Testis (tissue), 3 donors: ENCODE results near the gene BCL2L14. TPM values are rescaled to one million over a fixed set of nuclear protein-coding genes. Genes with fewer than 3 reads are reported as not detected.
A peak's percentile ranks its signal among the peaks of the same experiment; 100 is the strongest.

ENCODE experiments used
- DNase-seq: peaks from one replicate; pipeline ENCODE4 v3.0.0-alpha.2; 2019
- H3K27ac ChIP-seq, 2 donors: fragments of 200-600 bp; sonication (generic); one replicate each; pipeline ENCODE4 v1.5.1; 2019
- H3K27me3 ChIP-seq: fragments of 200-600 bp; sonication (generic); one replicate; pipeline ENCODE4 v1.5.1; 2019
- H3K36me3 ChIP-seq: fragments of 200-600 bp; sonication (generic); one replicate; pipeline ENCODE4 v1.5.1; 2017; ENCODE audit warnings: low read depth; ENCODE audit errors: missing control alignments
- H3K4me1 ChIP-seq: fragments of 200-600 bp; sonication (generic); one replicate; pipeline ENCODE4 v1.5.1; 2019
- H3K4me3 ChIP-seq, 2 donors: fragments of 200-600 bp; sonication (generic); one replicate each; pipeline ENCODE4 v1.5.1; 2017 to 2019
- H3K9me3 ChIP-seq: fragments of 200-600 bp; sonication (generic); one replicate; pipeline ENCODE4 v1.5.1; 2017
- POLR2A ChIP-seq: fragments of 450-650 bp; IDR thresholded peaks from one replicate; pipeline ENCODE4 v1.6.1; 2017; ENCODE audit warnings: antibody characterized with exemption, mild to moderate bottlenecking, moderate library complexity
- WGBS, 2 donors: methylation state at CpG; one replicate each; pipeline ENCODE4 v1.1.5; 2018; 5-methylcytosine and 5-hydroxymethylcytosine counted together
- intact Hi-C: fragments of 100-400 bp; cut with DNase I; formaldehyde crosslinking; loops from one replicate; pipeline ENCODE4 v1.15.1; 2023; ENCODE audit warnings: low total_unique reads
- polyA plus RNA-seq: library from polyadenylated mRNA; stranded (reverse); fragments of 350-450 nt; fragmentation: Illumina TruSeq; extraction: RNeasy Lipid Tissue Mini Kit (QIAGEN cat#74804); gene quantifications from one replicate; pipeline ENCODE4 v1.2.3, GENCODE V29; 2014; ENCODE audit warnings: low read depth, low replicate concordance; ENCODE audit not compliant: insufficient read depth
- total RNA-seq, 2 donors: library from RNA; depleted of rRNA; stranded (reverse); fragments of >200 nt; gene quantifications; one replicate each; pipeline ENCODE4 v1.2.3, GENCODE V29; 2016
- TF ChIP-seq, protein P1 (sequence below), 3 experiments: fragments of 450-650 bp in 2 of 3; fragments of 200-600 bp in 1 of 3; sonication (generic) in 1 of 3; IDR thresholded peaks; one replicate each; pipeline ENCODE4 v1.5.1; 2016 to 2019; ENCODE audit warnings: antibody characterized with exemption in 3 of 3, mild to moderate bottlenecking in 2 of 3, moderate library complexity in 1 of 3

Gene BCL2L14
- total and polyA plus RNA-seq, 3 donors from 2014 or later, result 18.8 to 79.9 (median 51.4) TPM

DNA sequence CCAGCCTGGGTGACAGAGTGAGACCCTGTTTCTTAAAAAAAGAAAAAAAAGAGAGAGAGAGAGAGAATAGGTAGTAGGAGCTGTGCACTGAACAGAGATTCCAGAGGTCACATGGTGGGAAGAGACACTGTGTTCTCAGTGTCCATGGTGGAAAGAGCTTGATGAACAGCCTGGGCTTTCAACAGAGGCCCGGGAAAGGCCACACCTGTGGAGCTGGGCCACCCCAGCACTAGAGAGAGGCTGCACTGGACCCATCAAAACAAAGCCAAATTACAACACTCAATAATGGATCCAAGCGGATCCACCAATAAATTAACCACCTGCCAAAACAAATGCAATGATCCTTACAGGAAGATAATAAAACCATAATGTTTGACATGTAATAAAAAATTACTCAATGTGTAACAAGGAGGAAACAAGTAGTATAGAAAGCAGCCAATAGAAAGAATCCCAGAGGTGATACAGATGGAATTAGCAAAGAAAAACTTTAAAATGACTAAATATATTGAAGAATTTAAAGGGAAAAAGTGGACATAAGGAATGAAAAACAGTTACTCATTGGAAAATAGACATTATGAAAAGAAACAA is 44.8 kb upstream of the BCL2L14 start:
- H3K27me3 ChIP-seq, result no peaks in the 10 kb centered on the region
- H3K36me3 ChIP-seq, result no peaks in the 10 kb centered on the region
- TF ChIP-seq, protein P1, sequence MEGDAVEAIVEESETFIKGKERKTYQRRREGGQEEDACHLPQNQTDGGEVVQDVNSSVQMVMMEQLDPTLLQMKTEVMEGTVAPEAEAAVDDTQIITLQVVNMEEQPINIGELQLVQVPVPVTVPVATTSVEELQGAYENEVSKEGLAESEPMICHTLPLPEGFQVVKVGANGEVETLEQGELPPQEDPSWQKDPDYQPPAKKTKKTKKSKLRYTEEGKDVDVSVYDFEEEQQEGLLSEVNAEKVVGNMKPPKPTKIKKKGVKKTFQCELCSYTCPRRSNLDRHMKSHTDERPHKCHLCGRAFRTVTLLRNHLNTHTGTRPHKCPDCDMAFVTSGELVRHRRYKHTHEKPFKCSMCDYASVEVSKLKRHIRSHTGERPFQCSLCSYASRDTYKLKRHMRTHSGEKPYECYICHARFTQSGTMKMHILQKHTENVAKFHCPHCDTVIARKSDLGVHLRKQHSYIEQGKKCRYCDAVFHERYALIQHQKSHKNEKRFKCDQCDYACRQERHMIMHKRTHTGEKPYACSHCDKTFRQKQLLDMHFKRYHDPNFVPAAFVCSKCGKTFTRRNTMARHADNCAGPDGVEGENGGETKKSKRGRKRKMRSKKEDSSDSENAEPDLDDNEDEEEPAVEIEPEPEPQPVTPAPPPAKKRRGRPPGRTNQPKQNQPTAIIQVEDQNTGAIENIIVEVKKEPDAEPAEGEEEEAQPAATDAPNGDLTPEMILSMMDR (IDR thresholded peaks at IDR 0.05), result no peak
- TF ChIP-seq POLR2A, result no peak
- no peak overlapping the region for H3K4me3 ChIP-seq
- WGBS, 2 donors, result 84 to 88% methylated on average over 2 of the region's 2 CpGs
- no peak for DNase-seq
- H3K27ac ChIP-seq, result no peak overlapping the region
- H3K4me1 ChIP-seq, result no peaks in the 10 kb centered on the region
- intact Hi-C loops, result no loop called here
- H3K9me3 ChIP-seq, result no peaks in the 10 kb centered on the region

DNA sequence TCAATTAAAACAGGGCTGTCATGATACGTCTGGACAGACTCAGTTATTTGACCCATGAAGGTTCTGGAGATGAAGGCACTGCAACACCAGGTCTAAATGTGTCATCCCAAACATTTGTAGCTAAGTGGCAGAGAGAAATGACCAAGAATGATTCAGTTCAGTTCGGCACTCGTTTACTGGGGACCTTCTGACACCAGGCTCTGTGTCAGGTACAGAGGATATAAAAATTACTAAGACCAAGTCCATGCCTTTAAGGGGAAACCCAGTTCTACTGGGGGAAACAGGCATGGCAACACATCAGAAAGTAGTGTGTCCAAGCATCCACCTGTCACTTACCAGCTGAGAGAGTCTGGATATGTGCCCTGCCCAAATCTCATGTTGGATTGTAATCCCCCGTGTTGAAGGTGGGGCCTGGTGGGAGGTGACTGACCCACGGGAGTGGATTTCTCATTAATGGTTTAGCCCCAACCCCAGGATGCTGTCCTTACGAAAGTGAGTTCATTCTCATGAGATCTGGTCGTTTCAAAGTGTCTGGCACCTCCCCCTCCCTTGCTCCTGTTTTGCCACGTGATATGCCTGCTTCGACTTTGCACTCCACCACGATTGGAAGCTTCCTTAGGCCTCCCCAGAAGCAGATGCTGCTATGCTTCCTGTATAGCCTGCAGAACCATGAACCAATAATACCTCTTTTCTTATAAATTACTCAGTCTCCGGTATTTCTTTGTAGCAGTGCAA is 41.9 kb upstream of the BCL2L14 start:
- Histone ChIP-seq H3K4me3 (no peak overlapping the region), H3K4me1 (peaks cover 5% of the 10 kb centered on the region), H3K27me3 (no peaks in the 10 kb centered on the region), H3K9me3 (no peaks in the 10 kb centered on the region), H3K27ac (no peak overlapping the region), H3K36me3 (no peaks in the 10 kb centered on the region)
- no peak for TF ChIP-seq POLR2A
- TF ChIP-seq, protein P1 (IDR thresholded peaks at IDR 0.05), result no peak
- intact Hi-C loops, result no loop called here
- no peak for DNase-seq
- 84% methylated on average over 11 of the region's 11 CpGs for WGBS, 2 donors

DNA sequence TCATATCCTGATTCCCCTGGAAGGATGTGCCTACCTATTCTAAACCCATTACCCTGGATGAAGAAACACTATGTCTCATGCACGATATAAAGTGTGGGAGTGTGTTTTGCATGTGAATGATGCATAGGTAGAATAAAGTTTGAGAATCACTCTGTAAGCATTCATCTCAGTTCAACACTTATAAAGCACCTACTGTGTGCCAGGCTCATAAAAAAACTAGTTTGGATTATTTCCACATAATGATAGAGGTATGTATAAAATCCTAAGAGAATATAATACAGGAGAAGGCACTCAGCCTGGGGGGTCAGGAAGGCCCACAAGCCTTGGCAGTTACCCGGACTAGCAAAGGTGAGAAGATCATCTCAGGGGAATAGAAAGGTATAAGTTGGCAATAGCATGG is 41.1 kb upstream of the BCL2L14 start:
- Histone ChIP-seq H3K9me3 (no peaks in the 10 kb centered on the region), H3K4me3 (no peak overlapping the region), H3K4me1 (peaks cover 5% of the 10 kb centered on the region), H3K27me3 (no peaks in the 10 kb centered on the region), H3K36me3 (no peaks in the 10 kb centered on the region), H3K27ac (no peak overlapping the region)
- no peak for TF ChIP-seq POLR2A
- TF ChIP-seq, protein P1 (IDR thresholded peaks at IDR 0.05), result no peak
- 92 to 97% methylated on average over 2 of the region's 2 CpGs for WGBS, 2 donors
- DNase-seq, result no peak
- intact Hi-C loops, result loop anchor here (5.0 kb wide), 1 partner anchor 447 kb away; no protein-coding TSS in a partner anchor

DNA sequence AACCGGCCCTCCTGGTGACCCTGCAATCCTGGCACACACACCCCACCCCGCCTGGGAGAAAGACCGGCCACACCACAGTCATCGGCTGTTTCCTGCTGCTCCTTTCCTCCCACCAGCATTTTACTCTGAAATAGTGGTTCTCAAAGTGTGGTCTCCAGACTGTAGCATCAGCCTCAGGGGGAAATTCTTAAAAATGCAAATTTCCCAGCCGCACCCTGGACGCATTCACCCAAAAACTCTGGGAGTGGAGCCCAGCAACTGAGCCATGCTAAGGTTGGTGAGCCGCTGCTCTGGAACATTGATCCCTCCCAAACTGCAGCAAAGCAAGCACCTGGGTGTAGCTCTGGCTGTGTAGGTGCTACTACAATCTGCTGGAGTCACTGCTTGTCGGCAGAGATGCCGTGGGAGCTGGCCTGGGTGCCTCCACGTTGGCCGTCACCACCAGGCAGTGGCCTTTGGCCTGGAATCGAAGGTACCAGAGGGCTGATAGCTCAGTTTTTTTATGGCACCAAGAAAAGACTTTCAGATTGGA is 38.4 kb upstream of the BCL2L14 start:
- H3K36me3 ChIP-seq, result no peaks in the 10 kb centered on the region
- no peak overlapping the region for H3K27ac ChIP-seq
- peaks cover 5% of the 10 kb centered on the region for H3K4me1 ChIP-seq
- WGBS, 2 donors, result 52 to 55% methylated on average over 10 to 12 of the region's 12 CpGs
- no peaks in the 10 kb centered on the region for H3K9me3 ChIP-seq
- DNase-seq, result no peak
- intact Hi-C loops, result loop anchor here (5.0 kb wide), 1 partner anchor 450 kb away; no protein-coding TSS in a partner anchor
- TF ChIP-seq, protein P1 (IDR thresholded peaks at IDR 0.05), result no peak
- no peak for TF ChIP-seq POLR2A
- H3K27me3 ChIP-seq, result no peaks in the 10 kb centered on the region
- peak overlapping the region in 1 of 2 donors; percentile 27 for H3K4me3 ChIP-seq
